HCT116 (cell line): ENCODE measurements around the gene ATXN7L1. TPM values are rescaled to one million over a fixed set of nuclear protein-coding genes. Genes with fewer than 3 reads are reported as not detected.

Experiments used
- ATAC-seq: fragments of 200-7000 bp; cut with Tn5 transposase; 2 replicates; pipeline ENCODE4 v1.9.1; 2020; ENCODE audit warnings: mild to moderate bottlenecking, moderate library complexity
- BruUV-seq: library from RNA; stranded (reverse); fragments of 400-500 nt; replicated peaks from 2 replicates; lab custom pipeline; 2021; lab: Mats Ljungman, UMichigan
- CTCF ChIA-PET: fragments of 300-600 bp; sonication (Branson Sonifier 250); formaldehyde crosslinking; loops from one replicate; lab custom pipeline; 2021; ENCODE audit warnings: antibody characterized with exemption; lab: Charles Lee
- POLR2A ChIA-PET: fragments of 300-600, 350-600 bp; sonication (Branson Sonifier 250); formaldehyde crosslinking; loops from one replicate; lab custom pipeline; 2021; ENCODE audit warnings: antibody characterized with exemption; lab: Charles Lee
- RAD21 ChIA-PET, 2 experiments: fragments of 300-600 bp; sonication (Branson Sonifier 250); formaldehyde crosslinking; loops; one replicate each; lab custom pipeline; 2023; ENCODE audit warnings: low total read pairs in 2 of 2; ENCODE audit not compliant: uncharacterized antibody in 2 of 2, unreplicated experiment in 2 of 2, low non-redundant PET in 1 of 2; lab: Charles Lee
- DNase-seq: peaks from one replicate; pipeline ENCODE4 v3.0.0-alpha.2; 2010; ENCODE audit warnings: low read depth, low spot score
- H2AFZ ChIP-seq: fragments of 200-600 bp; shearing (Covaris generic), sonication (generic); 2 replicates; pipeline ENCODE4 v1.6.1; 2017; ENCODE audit warnings: low read depth, mixed run types, mixed read lengths, antibody characterized with exemption, low read length; ENCODE audit not compliant: poor library complexity, severe bottlenecking
- H3K27ac ChIP-seq: 2 replicates; pipeline ENCODE4 v1.5.1; 2012; ENCODE audit warnings: low read depth, low read length
- H3K27me3 ChIP-seq: fragments of 200-600 bp; sonication (generic); 2 replicates; pipeline ENCODE4 v1.6.1; 2016; ENCODE audit warnings: mixed run types, low read length, mixed read lengths; ENCODE audit not compliant: insufficient read depth
- H3K36me3 ChIP-seq, 2 experiments: fragments of 200-500 bp in 1 of 2; fragments of 200-600 bp in 1 of 2; sonication (Bioruptor generic) in 1 of 2; sonication (generic) in 1 of 2; 2 replicates each; pipeline versions ENCODE4 v1.5.1 to v1.6.1; 2014 to 2016; ENCODE audit warnings: low read length in 2 of 2, inconsistent platforms in 1 of 2, mixed read lengths in 1 of 2, mixed run types in 1 of 2; ENCODE audit not compliant: insufficient read depth in 2 of 2, control insufficient read depth in 1 of 2
- H3K4me1 ChIP-seq, 2 experiments: fragments of 200-600 bp in 1 of 2; sonication (generic) in 1 of 2; 2 replicates each; pipeline versions ENCODE4 v1.5.1 to v1.6.1; 2012 to 2017; ENCODE audit warnings: low read length in 2 of 2, inconsistent platforms in 1 of 2, mild to moderate bottlenecking in 1 of 2, mixed read lengths in 1 of 2, mixed run types in 1 of 2, moderate library complexity in 1 of 2; ENCODE audit not compliant: insufficient read depth in 2 of 2, control insufficient read depth in 1 of 2
- H3K4me2 ChIP-seq: fragments of 200-600 bp; sonication (generic); 2 replicates; pipeline ENCODE4 v1.6.1; 2017; ENCODE audit warnings: mixed run types, low read length, mixed read lengths
- H3K4me3 ChIP-seq, 2 experiments: fragments of 200-600 bp in 1 of 2; sonication (generic) in 1 of 2; replicated peaks in 1 of 2; 2 replicates each; pipeline ENCODE4 v1.5.1; 2011 to 2016; ENCODE audit warnings: low read length in 2 of 2, control low read depth in 1 of 2, low read depth in 1 of 2, mild to moderate bottlenecking in 1 of 2, mixed read lengths in 1 of 2, mixed run types in 1 of 2
- H3K79me2 ChIP-seq: fragments of 200-600 bp; sonication (generic); 2 replicates; pipeline ENCODE4 v1.6.1; 2017; ENCODE audit warnings: mild to moderate bottlenecking, mixed run types, low read length, moderate library complexity, mixed read lengths; ENCODE audit not compliant: insufficient read depth
- H3K9ac ChIP-seq: fragments of 200-600 bp; sonication (generic); 2 replicates; pipeline ENCODE4 v1.6.1; 2016; ENCODE audit warnings: low read length, mixed read lengths
- H3K9me2 ChIP-seq: fragments of 200-600 bp; sonication (generic), shearing (Covaris generic); 2 replicates; pipeline ENCODE4 v1.6.1; 2017; ENCODE audit warnings: mixed run types, mild to moderate bottlenecking, moderate library complexity; ENCODE audit not compliant: insufficient read depth
- H3K9me3 ChIP-seq, 2 experiments: fragments of 200-500 bp in 1 of 2; fragments of 200-600 bp in 1 of 2; sonication (Bioruptor generic) in 1 of 2; sonication (generic) in 1 of 2; 2 replicates each; pipeline ENCODE4 v1.6.1; 2014 to 2017; ENCODE audit warnings: low read length in 2 of 2, mixed read lengths in 2 of 2, inconsistent platforms in 1 of 2, low read depth in 1 of 2, mild to moderate bottlenecking in 1 of 2, mixed run types in 1 of 2, moderate library complexity in 1 of 2; ENCODE audit not compliant: control insufficient read depth in 1 of 2, insufficient read depth in 1 of 2
- H4K20me1 ChIP-seq: fragments of 200-600 bp; sonication (generic), shearing (Covaris generic); 2 replicates; pipeline ENCODE4 v1.6.1; 2017; ENCODE audit warnings: mixed run types, mild to moderate bottlenecking, moderate library complexity; ENCODE audit not compliant: insufficient read depth
- CBX3 ChIP-seq: IDR thresholded peaks from 2 replicates; pipeline ENCODE4 v1.6.1; 2012; ENCODE audit warnings: low read depth
- ELF1 ChIP-seq: IDR thresholded peaks from 2 replicates; pipeline ENCODE4 v1.6.1; 2012; ENCODE audit warnings: low read depth, borderline replicate concordance
- EZH2phosphoT487 ChIP-seq: fragments of 200-600 bp; IDR thresholded peaks from 2 replicates; pipeline ENCODE4 v1.6.1; 2018; ENCODE audit warnings: antibody characterized with exemption, borderline replicate concordance
- MAX ChIP-seq: IDR thresholded peaks from 2 replicates; pipeline ENCODE4 v1.6.1; 2012
- POLR2A ChIP-seq: IDR thresholded peaks from 2 replicates; pipeline ENCODE4 v1.7.0; 2011; ENCODE audit warnings: borderline replicate concordance; ENCODE audit not compliant: insufficient read depth, insufficient read length; ENCODE audit errors: extremely low read depth
- RAD21 ChIP-seq: IDR thresholded peaks from 2 replicates; pipeline ENCODE4 v1.6.1; 2012; ENCODE audit warnings: low read depth, mild to moderate bottlenecking
- REST ChIP-seq: IDR thresholded peaks from 2 replicates; pipeline ENCODE4 v1.6.1; 2012; ENCODE audit warnings: low read depth
- SRF ChIP-seq: IDR thresholded peaks from 2 replicates; pipeline ENCODE4 v1.6.1; 2012; ENCODE audit warnings: low read depth
- TCF7L2 ChIP-seq: IDR thresholded peaks from 2 replicates; pipeline ENCODE4 v1.7.0; 2011; ENCODE audit warnings: borderline replicate concordance, inconsistent platforms; ENCODE audit not compliant: insufficient read depth, insufficient read length; ENCODE audit errors: extremely low read depth
- ZNF274 ChIP-seq: fragments of 200-500 bp; sonication (Bioruptor generic); IDR thresholded peaks from 2 replicates; pipeline ENCODE4 v1.6.1; 2014; ENCODE audit warnings: mild to moderate bottlenecking, low read depth, low read length, inconsistent platforms
- intact Hi-C: fragments of 100-400 bp; cut with micrococcal nuclease; formaldehyde crosslinking; loops from 2 replicates; pipeline ENCODE4 v1.10.0; 2022
- total RNA-seq: library from RNA; stranded (reverse); gene quantifications from one replicate; pipeline ENCODE4 v1.2.1, GENCODE V29; 2021; ENCODE audit not compliant: unreplicated experiment
- TF ChIP-seq, protein P1 (sequence below), 3 experiments: fragments of 200-600 bp in 1 of 3; sonication (generic) in 1 of 3; IDR thresholded peaks in 2 of 3; conservative IDR thresholded peaks in 1 of 3; 2 replicates each; pipeline ENCODE4 v1.5.1; 2012 to 2017; ENCODE audit warnings: low read depth in 2 of 3, low read length in 2 of 3, antibody characterized with exemption in 1 of 3, borderline replicate concordance in 1 of 3, control low read depth in 1 of 3, mild to moderate bottlenecking in 1 of 3, mixed read lengths in 1 of 3, mixed run types in 1 of 3, moderate library complexity in 1 of 3; ENCODE audit not compliant: insufficient read depth in 1 of 3
- TF ChIP-seq, protein P2 (sequence below): IDR thresholded peaks from 2 replicates; pipeline ENCODE4 v1.6.1; 2011; ENCODE audit warnings: mild to moderate bottlenecking, low read length, moderate library complexity; ENCODE audit not compliant: insufficient replicate concordance; ENCODE audit errors: extremely low read depth

Gene ATXN7L1
- total RNA-seq, 1 experiment from 2014 or later = 11.5 TPM

DNA sequence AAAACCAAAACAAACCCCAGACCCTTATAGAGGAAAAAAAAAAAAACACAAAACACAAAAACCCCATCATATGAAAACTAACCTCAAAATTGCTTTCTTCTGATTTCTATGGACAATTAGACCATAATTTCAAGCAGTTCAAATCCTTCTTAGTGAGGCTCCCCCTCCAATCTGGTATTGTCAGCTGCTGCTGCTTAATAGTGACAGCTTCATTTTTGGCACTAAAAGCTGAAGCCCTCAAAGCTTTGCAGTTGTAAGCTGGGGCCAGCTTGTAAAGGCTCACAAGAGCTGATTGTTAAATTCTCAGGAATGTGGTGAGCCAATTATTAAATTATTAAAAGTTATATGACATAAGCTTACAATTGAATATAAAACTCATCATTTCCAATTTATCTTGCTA, 21.9 kb downstream of the ATXN7L1 start:
- Histone ChIP-seq H3K27me3 (no peaks in the 10 kb centered on the region), H3K27ac (no peak overlapping the region), H3K4me2 (no peak overlapping the region), H3K9me2 (no peaks in the 10 kb centered on the region), H3K9me3 (no peaks in the 10 kb centered on the region), H2AFZ (no peak overlapping the region), H3K4me3 (no peak overlapping the region), H3K79me2 (peaks cover 26% of the 10 kb centered on the region), H3K9ac (no peak overlapping the region), H4K20me1 (no peaks in the 10 kb centered on the region), H3K4me1 (peaks cover 3 to 12% of the 10 kb centered on the region in 2 experiments), H3K36me3 (no peaks in the 10 kb centered on the region; a peak in 1 of 4 replicates)
- intact Hi-C loops = no loop called here
- DNase-seq (no peak), ATAC-seq (no peak)
- TF ChIP-seq, protein P1, sequence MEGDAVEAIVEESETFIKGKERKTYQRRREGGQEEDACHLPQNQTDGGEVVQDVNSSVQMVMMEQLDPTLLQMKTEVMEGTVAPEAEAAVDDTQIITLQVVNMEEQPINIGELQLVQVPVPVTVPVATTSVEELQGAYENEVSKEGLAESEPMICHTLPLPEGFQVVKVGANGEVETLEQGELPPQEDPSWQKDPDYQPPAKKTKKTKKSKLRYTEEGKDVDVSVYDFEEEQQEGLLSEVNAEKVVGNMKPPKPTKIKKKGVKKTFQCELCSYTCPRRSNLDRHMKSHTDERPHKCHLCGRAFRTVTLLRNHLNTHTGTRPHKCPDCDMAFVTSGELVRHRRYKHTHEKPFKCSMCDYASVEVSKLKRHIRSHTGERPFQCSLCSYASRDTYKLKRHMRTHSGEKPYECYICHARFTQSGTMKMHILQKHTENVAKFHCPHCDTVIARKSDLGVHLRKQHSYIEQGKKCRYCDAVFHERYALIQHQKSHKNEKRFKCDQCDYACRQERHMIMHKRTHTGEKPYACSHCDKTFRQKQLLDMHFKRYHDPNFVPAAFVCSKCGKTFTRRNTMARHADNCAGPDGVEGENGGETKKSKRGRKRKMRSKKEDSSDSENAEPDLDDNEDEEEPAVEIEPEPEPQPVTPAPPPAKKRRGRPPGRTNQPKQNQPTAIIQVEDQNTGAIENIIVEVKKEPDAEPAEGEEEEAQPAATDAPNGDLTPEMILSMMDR (IDR thresholded peaks at IDR 0.05 in 2 of 3, conservative IDR thresholded peaks at IDR 0.05 in 1 of 3; ENCODE audit: borderline replicate concordance in 1 of 3, insufficient read depth in 1 of 3, low read depth in 2 of 3, low read length in 2 of 3) = no peak
- TF ChIP-seq CBX3 (no peak), SRF (no peak), ELF1 (no peak), RAD21 (no peak), POLR2A (no peak), TCF7L2 (no peak), EZH2phosphoT487 (no peak)
- RAD21 ChIA-PET = no interaction called here
- BruUV-seq = no TSS peak
- CTCF ChIA-PET = no interaction called here
- POLR2A ChIA-PET = no interaction called here

GRCh38 chr7:105853931-105854419, 22.4 kb downstream of the ATXN7L1 start:
- Histone ChIP-seq H3K36me3 (no peaks in the 10 kb centered on the region; a peak in 1 of 4 replicates), H3K9me2 (no peaks in the 10 kb centered on the region), H3K4me2 (no peak overlapping the region), H3K9ac (no peak overlapping the region), H3K4me1 (peaks cover 6 to 18% of the 10 kb centered on the region in 2 experiments), H3K9me3 (no peaks in the 10 kb centered on the region), H2AFZ (no peak overlapping the region), H3K4me3 (no peak overlapping the region), H4K20me1 (no peaks in the 10 kb centered on the region), H3K27me3 (no peaks in the 10 kb centered on the region), H3K27ac (no peak overlapping the region), H3K79me2 (peaks cover 20% of the 10 kb centered on the region)
- ChIA-PET CTCF (no interaction called here), POLR2A (no interaction called here), RAD21 (no interaction called here)
- intact Hi-C loops = no loop called here
- ATAC-seq (no peak), DNase-seq (no peak)
- no TSS peak for BruUV-seq
- TF ChIP-seq ZNF274 (no peak), REST (no peak), POLR2A (no peak), MAX (no peak)
- TF ChIP-seq, protein P2, sequence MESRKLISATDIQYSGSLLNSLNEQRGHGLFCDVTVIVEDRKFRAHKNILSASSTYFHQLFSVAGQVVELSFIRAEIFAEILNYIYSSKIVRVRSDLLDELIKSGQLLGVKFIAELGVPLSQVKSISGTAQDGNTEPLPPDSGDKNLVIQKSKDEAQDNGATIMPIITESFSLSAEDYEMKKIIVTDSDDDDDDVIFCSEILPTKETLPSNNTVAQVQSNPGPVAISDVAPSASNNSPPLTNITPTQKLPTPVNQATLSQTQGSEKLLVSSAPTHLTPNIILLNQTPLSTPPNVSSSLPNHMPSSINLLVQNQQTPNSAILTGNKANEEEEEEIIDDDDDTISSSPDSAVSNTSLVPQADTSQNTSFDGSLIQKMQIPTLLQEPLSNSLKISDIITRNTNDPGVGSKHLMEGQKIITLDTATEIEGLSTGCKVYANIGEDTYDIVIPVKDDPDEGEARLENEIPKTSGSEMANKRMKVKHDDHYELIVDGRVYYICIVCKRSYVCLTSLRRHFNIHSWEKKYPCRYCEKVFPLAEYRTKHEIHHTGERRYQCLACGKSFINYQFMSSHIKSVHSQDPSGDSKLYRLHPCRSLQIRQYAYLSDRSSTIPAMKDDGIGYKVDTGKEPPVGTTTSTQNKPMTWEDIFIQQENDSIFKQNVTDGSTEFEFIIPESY = no peak
